Measurements from ENCODE around the gene ADAMTS9. TPM values are rescaled to one million over a fixed set of nuclear protein-coding genes. Genes with fewer than 3 reads are reported as not detected.

The ADAMTS9 gene
- total RNA-seq, 3 donors from 2014 or later (not counting 1 experiment from before 2014, with no cell fraction given), result not detected

- DNase-seq, result no peak
- H3K27ac ChIP-seq (ENCODE audit: low read length), result no peak overlapping the region
- intact Hi-C loops (cut with micrococcal nuclease), result no loop called here
- no peaks in the 10 kb centered on the region for H3K27me3 ChIP-seq (ENCODE audit: control insufficient read depth, insufficient read depth, low read length)
- no peak overlapping the region for H3K4me3 Mint-ChIP-seq
- no peaks in the 10 kb centered on the region for H3K27me3 Mint-ChIP-seq (ENCODE audit: low read depth in 2 of 2)
- H3K4me1 Mint-ChIP-seq, result no peaks in the 10 kb centered on the region
- H3K9me3 ChIP-seq (ENCODE audit: control insufficient read depth, insufficient read depth, low read length), result peaks cover 2% of the 10 kb centered on the region
- 70% methylated on average over 2 of the region's 3 CpGs for WGBS (ENCODE audit: insufficient coverage)
- H3K9me3 Mint-ChIP-seq, result peaks cover 3 to 5% of the 10 kb centered on the region in 2 donors
- H3K27ac Mint-ChIP-seq, result no peak overlapping the region
- no peaks in the 10 kb centered on the region for H3K36me3 ChIP-seq (ENCODE audit: control insufficient read depth, insufficient read depth, low read length)
- H3K4me3 ChIP-seq (ENCODE audit: low read length), result no peak overlapping the region
- H3K4me1 ChIP-seq (ENCODE audit: control insufficient read depth, insufficient read depth, low read length), result no peaks in the 10 kb centered on the region
- H3K36me3 Mint-ChIP-seq, result no peaks in the 10 kb centered on the region
- ATAC-seq, result no peak
- no peak for TF ChIP-seq CTCF (IDR thresholded peaks at IDR 0.05)
Measured at GRCh38 chr3:64644483-64644882, 43.3 kb downstream of the ADAMTS9 start.

GRCh38 chr3:64642327-64643151, 45.3 kb downstream of the ADAMTS9 start:
- no peaks in the 10 kb centered on the region for H3K4me1 Mint-ChIP-seq
- H3K27ac ChIP-seq (ENCODE audit: low read length), result no peak overlapping the region
- no peak for TF ChIP-seq CTCF (IDR thresholded peaks at IDR 0.05)
- 85% methylated on average over 16 of the region's 18 CpGs for WGBS (ENCODE audit: insufficient coverage)
- H3K9me3 ChIP-seq (ENCODE audit: control insufficient read depth, insufficient read depth, low read length), result peaks cover 2% of the 10 kb centered on the region
- no peak for DNase-seq
- no peaks in the 10 kb centered on the region for H3K36me3 ChIP-seq (ENCODE audit: control insufficient read depth, insufficient read depth, low read length)
- H3K4me1 ChIP-seq (ENCODE audit: control insufficient read depth, insufficient read depth, low read length), result no peaks in the 10 kb centered on the region
- H3K9me3 Mint-ChIP-seq, result peaks cover 0 to 5% of the 10 kb centered on the region in 2 donors
- no peaks in the 10 kb centered on the region for H3K27me3 Mint-ChIP-seq (ENCODE audit: low read depth in 2 of 2)
- no peaks in the 10 kb centered on the region for H3K36me3 Mint-ChIP-seq
- H3K4me3 Mint-ChIP-seq, result no peak overlapping the region
- no peak overlapping the region for H3K27ac Mint-ChIP-seq
- ATAC-seq, result no peak
- H3K27me3 ChIP-seq (ENCODE audit: control insufficient read depth, insufficient read depth, low read length), result no peaks in the 10 kb centered on the region
- intact Hi-C loops (cut with micrococcal nuclease), result no loop called here
- H3K4me3 ChIP-seq (ENCODE audit: low read length), result no peak overlapping the region

GRCh38 chr3:64638981-64639481, 48.8 kb downstream of the ADAMTS9 start:
- TF ChIP-seq CTCF (IDR thresholded peaks at IDR 0.05), result no peak
- peaks cover 2% of the 10 kb centered on the region for H3K9me3 ChIP-seq (ENCODE audit: control insufficient read depth, insufficient read depth, low read length)
- no peaks in the 10 kb centered on the region for H3K36me3 Mint-ChIP-seq
- H3K4me3 ChIP-seq (ENCODE audit: low read length), result no peak overlapping the region
- H3K27ac Mint-ChIP-seq, result no peak overlapping the region
- H3K4me1 ChIP-seq (ENCODE audit: control insufficient read depth, insufficient read depth, low read length), result no peaks in the 10 kb centered on the region
- no peaks in the 10 kb centered on the region for H3K4me1 Mint-ChIP-seq
- peaks cover 2 to 6% of the 10 kb centered on the region in 2 donors for H3K9me3 Mint-ChIP-seq
- 80% methylated on average over 2 of the region's 3 CpGs for WGBS (ENCODE audit: insufficient coverage)
- H3K27me3 ChIP-seq (ENCODE audit: control insufficient read depth, insufficient read depth, low read length), result no peaks in the 10 kb centered on the region
- intact Hi-C loops (cut with micrococcal nuclease), result no loop called here
- no peak overlapping the region for H3K27ac ChIP-seq (ENCODE audit: low read length)
- no peaks in the 10 kb centered on the region for H3K27me3 Mint-ChIP-seq (ENCODE audit: low read depth in 2 of 2)
- DNase-seq (no peak), ATAC-seq (no peak)
- no peak overlapping the region for H3K4me3 Mint-ChIP-seq
- no peaks in the 10 kb centered on the region for H3K36me3 ChIP-seq (ENCODE audit: control insufficient read depth, insufficient read depth, low read length)
